ENCODE results near the gene MRGPRG.

MRGPRG gene

GRCh38 chr11:3197878-3198528 lies 20.6 kb downstream of the MRGPRG start:
- Mint-ChIP-seq H3K27ac (no peak overlapping the region), H3K9me3 (no peaks in the 10 kb centered on the region), H3K27me3 (peaks cover 20 to 34% of the 10 kb centered on the region in 2 donors), H3K4me3 (no peak overlapping the region), H3K36me3 (no peaks in the 10 kb centered on the region), H3K4me1 (no peaks in the 10 kb centered on the region)
- DNase-seq (no peak), ATAC-seq (replicated peaks) (no peak)

DNA sequence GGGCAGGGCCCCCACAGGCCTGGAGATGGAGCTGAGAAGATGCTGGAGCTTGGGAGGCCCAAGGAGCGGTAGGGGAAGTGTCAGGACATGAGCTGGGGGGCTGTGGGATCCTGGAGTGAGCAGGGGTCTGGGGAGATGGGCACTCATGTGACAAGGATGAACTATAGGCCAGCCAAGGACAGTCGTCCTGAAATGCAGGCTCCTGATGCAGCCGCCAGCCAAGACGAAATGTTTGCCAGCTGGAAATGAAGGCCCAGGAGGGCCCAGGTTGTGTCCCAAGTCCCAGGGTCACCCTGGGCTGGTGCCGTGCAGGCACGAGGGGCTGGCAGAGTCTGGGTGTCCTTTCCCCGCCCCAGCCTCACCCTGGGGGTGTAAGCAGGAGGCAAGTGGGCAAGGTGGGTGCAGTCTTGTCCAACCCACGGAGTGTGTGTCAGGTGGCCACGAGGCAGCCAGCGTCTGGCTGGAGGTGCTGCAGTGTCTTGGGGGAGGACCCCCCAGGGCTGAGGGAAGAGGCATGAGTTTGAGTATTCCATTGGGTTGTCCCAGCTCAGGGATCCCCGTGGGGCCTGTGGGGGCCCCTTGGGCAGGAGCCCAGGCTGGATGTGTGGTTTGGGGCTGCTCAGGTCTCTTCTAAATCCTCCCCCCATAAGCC lies 21.4 kb downstream of the MRGPRG start:
- Mint-ChIP-seq H3K36me3 (no peaks in the 10 kb centered on the region), H3K9me3 (no peaks in the 10 kb centered on the region), H3K27ac (no peak overlapping the region), H3K27me3 (peaks cover 13 to 27% of the 10 kb centered on the region in 2 donors), H3K4me1 (no peaks in the 10 kb centered on the region), H3K4me3 (no peak overlapping the region)
- ATAC-seq (replicated peaks), result no peak
- DNase-seq, result no peak

DNA sequence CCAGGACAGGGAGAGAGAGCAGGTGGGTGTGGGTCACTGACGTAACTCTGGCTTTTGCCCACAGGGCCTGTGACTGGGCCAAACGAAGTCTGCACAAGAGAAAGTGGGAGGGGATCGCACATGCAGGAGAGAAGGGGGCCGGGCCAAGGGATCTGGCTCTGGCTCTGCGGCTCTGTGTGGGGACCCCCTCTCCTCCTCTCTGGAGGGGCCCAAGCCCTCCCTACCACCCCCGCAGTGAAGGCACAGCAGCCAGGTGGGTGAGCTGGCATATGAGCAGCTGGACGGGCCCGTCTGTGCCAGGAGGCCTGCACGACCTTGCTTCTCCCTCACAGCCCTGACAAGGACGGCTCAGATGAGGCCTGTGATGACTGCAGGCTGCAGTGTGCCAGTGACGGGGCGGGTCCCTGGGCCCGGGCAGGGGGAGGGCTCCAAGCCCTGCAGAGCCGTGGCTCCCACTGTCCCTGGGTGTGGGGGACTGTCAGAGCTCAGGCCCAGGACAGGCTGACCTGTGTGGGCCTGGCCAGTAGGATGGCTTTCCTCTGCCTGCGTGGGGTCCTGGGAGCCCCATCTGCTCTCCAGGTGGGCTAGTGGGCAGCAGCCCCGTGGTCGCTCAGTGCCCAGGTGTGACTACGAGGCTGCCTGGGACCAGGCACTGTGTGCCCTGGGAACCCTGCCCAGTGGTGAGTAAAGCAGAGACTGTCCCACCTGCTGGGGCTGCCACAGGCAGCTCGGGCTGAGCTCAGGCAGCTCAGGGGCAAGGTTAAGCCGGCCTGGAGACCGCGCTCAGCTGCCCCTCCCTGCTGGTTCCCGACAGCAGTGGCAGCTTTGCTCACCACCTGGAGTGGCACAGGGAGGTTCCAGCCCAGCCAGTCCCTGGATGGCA lies 22.2 kb downstream of the MRGPRG start:
- ATAC-seq (replicated peaks), result peak in 1 of 2 donors; percentile 23
- no peaks in the 10 kb centered on the region for H3K4me1 Mint-ChIP-seq
- no peak overlapping the region for H3K4me3 Mint-ChIP-seq
- peaks cover 13 to 20% of the 10 kb centered on the region in 2 donors for H3K27me3 Mint-ChIP-seq
- no peak overlapping the region for H3K27ac Mint-ChIP-seq
- no peaks in the 10 kb centered on the region for H3K36me3 Mint-ChIP-seq
- H3K9me3 Mint-ChIP-seq, result no peaks in the 10 kb centered on the region
- no peak for DNase-seq

GRCh38 chr11:3195251-3196160 lies 23.1 kb downstream of the MRGPRG start:
- Mint-ChIP-seq H3K27ac (no peak overlapping the region), H3K4me3 (no peak overlapping the region), H3K9me3 (no peaks in the 10 kb centered on the region), H3K27me3 (peaks cover 7 to 18% of the 10 kb centered on the region in 2 donors), H3K36me3 (no peaks in the 10 kb centered on the region), H3K4me1 (no peaks in the 10 kb centered on the region)
- ATAC-seq (replicated peaks) (no peak), DNase-seq (no peak)

GRCh38 chr11:3194016-3194816 lies 24.4 kb downstream of the MRGPRG start:
- peaks cover 0 to 10% of the 10 kb centered on the region in 2 donors for H3K27me3 Mint-ChIP-seq
- H3K4me3 Mint-ChIP-seq, result no peak overlapping the region
- ATAC-seq (replicated peaks) (no peak), DNase-seq (no peak)
- no peak overlapping the region for H3K27ac Mint-ChIP-seq
- no peaks in the 10 kb centered on the region for H3K4me1 Mint-ChIP-seq
- no peaks in the 10 kb centered on the region for H3K36me3 Mint-ChIP-seq
- no peaks in the 10 kb centered on the region for H3K9me3 Mint-ChIP-seq

DNA sequence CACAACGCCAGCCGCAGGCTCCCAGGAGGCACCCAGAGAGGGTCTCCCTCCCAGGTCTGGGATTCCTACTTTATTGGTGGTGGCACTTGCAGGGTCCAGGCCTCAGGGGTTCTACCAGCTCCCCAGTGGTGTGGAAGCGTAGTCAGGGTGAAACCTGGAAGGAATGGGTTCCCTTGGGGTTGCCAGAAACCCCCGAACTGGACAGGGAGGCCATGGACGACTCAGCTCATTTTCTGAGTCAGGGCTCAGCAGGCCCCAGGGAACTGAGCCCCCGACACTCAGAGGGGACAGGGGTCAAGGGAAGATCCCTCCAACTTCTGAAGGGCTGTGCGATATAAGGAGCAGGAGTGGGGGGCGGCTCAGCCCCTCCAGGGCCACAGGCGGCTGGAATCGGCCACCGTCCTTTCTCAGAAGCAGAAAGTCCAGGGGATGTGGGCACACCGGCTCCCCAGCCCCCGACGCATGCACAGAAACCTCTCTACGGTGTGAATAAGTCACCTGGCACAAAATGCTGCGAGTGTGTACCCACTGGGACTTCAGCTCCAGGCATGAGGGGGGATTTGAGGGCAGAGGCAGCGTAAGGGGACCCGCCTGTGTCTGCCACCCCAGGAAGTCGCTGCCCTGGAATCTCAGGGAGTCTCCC lies 25.1 kb downstream of the MRGPRG start:
- ATAC-seq (replicated peaks), result no peak
- H3K9me3 Mint-ChIP-seq, result no peaks in the 10 kb centered on the region

DNA sequence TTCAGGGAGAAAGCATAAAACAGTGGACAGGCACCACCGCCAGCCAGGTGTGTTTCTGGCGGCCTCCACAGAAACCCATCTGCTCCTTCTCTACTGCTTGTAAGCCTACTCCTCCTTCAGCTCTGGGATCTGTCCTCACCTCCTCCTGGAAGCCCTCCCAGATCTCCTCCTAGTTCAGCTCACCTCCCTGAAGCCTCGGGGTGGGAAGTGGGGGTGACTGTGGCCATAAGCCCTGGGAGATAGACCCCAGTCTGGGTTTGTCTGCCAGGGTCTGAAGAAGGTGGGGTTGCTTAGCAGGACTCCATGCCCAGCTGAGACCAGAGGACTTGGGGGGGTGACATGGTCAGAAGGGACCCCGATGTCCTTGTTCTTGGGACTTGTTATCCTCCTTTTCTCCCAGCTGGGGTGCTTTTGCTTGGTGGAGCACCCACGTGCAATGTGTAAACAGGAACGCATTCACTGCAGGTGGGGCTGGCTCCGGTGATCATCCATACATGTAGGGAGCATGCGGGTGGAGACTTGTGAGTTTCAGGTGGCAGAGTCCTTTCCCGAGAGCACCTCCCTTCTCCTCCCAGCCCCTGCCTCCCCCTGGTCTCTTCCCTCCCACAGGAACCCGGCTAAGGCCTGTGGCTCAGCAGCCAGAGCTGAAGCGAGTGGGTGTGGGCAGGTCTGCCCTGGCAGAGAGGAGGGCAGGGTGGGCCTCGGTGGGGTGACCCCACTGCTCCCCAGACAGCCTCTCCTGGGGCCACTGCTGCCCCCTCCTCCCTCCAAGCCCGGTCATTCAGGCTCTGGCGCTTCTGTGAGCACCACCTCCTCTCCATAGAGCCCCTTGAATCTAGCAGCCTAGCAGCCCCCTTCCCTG lies 25.9 kb downstream of the MRGPRG start:
- no peaks in the 10 kb centered on the region for H3K36me3 Mint-ChIP-seq
- H3K27ac Mint-ChIP-seq, result no peak overlapping the region
- no peak for DNase-seq
- no peak overlapping the region for H3K4me3 Mint-ChIP-seq
- no peak for ATAC-seq (replicated peaks)
- peaks cover 0 to 10% of the 10 kb centered on the region in 2 donors for H3K27me3 Mint-ChIP-seq
- H3K9me3 Mint-ChIP-seq, result no peaks in the 10 kb centered on the region
- H3K4me1 Mint-ChIP-seq, result no peaks in the 10 kb centered on the region

More for the DNA sequence above, 25.1 kb downstream of the MRGPRG start:
- no peak overlapping the region for H3K27ac Mint-ChIP-seq
- no peak overlapping the region for H3K4me3 Mint-ChIP-seq
- H3K27me3 Mint-ChIP-seq, result peaks cover 0 to 10% of the 10 kb centered on the region in 2 donors
- no peaks in the 10 kb centered on the region for H3K4me1 Mint-ChIP-seq
- DNase-seq, result no peak
- no peaks in the 10 kb centered on the region for H3K36me3 Mint-ChIP-seq

- no peaks in the 10 kb centered on the region for H3K9me3 Mint-ChIP-seq
- H3K4me1 Mint-ChIP-seq, result no peaks in the 10 kb centered on the region
- no peak overlapping the region for H3K4me3 Mint-ChIP-seq
- no peak for ATAC-seq (replicated peaks)
- peaks cover 5 to 6% of the 10 kb centered on the region in 2 donors for H3K27me3 Mint-ChIP-seq
- no peak overlapping the region for H3K27ac Mint-ChIP-seq
- H3K36me3 Mint-ChIP-seq, result no peaks in the 10 kb centered on the region
- DNase-seq, result no peak
These were observed 26.9 kb downstream of the MRGPRG start for GRCh38 chr11:3191586-3192324.

DNA sequence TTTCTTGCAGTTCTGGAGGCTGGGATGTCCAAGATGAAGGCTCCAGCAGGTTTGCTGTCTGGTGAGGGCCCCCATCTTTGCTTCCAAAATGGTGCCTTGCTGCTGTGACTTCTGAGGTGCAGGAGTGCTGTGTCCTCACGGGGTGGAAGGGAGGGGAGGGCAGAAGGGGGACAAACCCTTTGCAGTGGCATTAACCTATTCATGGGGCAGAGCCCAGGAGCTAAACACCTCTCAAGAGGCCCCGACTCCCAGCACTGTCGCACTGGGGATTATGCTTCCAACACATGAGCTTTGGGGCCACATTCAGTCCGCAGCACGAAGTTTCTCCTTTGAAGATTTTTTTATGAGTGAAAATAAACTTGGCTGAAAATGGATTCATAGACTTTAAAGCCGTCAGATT lies 28.0 kb downstream of the MRGPRG start:
- no peaks in the 10 kb centered on the region for H3K9me3 Mint-ChIP-seq
- no peak for ATAC-seq (replicated peaks)

GRCh38 chr11:3189886-3190583 lies 28.6 kb downstream of the MRGPRG start:
- Mint-ChIP-seq H3K36me3 (no peaks in the 10 kb centered on the region), H3K27me3 (peaks cover 0 to 5% of the 10 kb centered on the region in 2 donors)
- ATAC-seq (replicated peaks), result no peak

More for the DNA sequence above, 28.0 kb downstream of the MRGPRG start:
- DNase-seq, result no peak
- Mint-ChIP-seq H3K4me3 (no peak overlapping the region), H3K4me1 (no peaks in the 10 kb centered on the region), H3K27ac (no peak overlapping the region), H3K36me3 (no peaks in the 10 kb centered on the region), H3K27me3 (peaks cover 0 to 5% of the 10 kb centered on the region in 2 donors)

DNA sequence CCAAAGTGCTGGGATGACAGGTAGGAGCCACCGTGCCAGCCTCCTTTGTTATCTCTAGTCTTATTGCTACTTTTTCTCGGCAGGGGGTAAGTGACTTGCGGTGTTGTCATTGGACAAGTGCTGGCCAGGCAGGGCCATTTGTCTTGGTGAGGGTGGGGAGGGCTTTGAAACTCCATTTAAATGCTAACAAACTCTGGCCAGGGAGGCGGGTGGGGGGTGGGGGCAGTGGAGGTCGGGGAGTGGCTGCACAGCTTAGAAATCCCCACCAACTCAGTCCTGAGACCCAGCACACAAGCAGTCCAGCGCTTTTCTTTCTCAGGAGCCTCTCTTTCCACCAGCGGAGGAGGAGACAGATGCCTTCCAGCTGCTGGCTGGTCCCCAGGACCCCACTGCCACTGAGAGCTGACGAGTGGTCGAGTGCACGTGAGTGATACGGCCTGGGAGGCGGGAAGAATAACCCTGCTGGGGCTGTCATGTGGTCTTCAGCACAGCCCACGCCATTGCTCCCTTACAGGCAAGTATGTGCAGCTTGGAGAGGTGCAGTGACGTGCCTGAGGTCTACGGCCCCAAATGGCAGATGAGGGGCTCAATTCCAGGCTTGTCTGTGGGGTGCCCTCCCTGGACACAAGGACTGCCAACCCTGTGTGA lies 29.3 kb downstream of the MRGPRG start:
- peaks cover 0 to 5% of the 10 kb centered on the region in 2 donors for H3K27me3 Mint-ChIP-seq
- H3K27ac Mint-ChIP-seq, result no peak overlapping the region
- no peaks in the 10 kb centered on the region for H3K4me1 Mint-ChIP-seq
- H3K9me3 Mint-ChIP-seq, result no peaks in the 10 kb centered on the region
- H3K4me3 Mint-ChIP-seq, result no peak overlapping the region
- no peaks in the 10 kb centered on the region for H3K36me3 Mint-ChIP-seq
- ATAC-seq (replicated peaks) (no peak), DNase-seq (no peak)

More at GRCh38 chr11:3189886-3190583, 28.6 kb downstream of the MRGPRG start:
- H3K9me3 Mint-ChIP-seq, result no peaks in the 10 kb centered on the region
- DNase-seq, result no peak
- no peak overlapping the region for H3K27ac Mint-ChIP-seq
- no peak overlapping the region for H3K4me3 Mint-ChIP-seq
- H3K4me1 Mint-ChIP-seq, result no peaks in the 10 kb centered on the region

Data from stimulated activated naive B cell treated with anti-CD40 and anti-IgM and Interleukin-4, amounts not matched to agents 10 μg/mL and 1 μg/mL and 100 μg/mL, for 72 hours (primary cell).